ENCODE results near the gene CDH16.

CDH16 gene

DNA sequence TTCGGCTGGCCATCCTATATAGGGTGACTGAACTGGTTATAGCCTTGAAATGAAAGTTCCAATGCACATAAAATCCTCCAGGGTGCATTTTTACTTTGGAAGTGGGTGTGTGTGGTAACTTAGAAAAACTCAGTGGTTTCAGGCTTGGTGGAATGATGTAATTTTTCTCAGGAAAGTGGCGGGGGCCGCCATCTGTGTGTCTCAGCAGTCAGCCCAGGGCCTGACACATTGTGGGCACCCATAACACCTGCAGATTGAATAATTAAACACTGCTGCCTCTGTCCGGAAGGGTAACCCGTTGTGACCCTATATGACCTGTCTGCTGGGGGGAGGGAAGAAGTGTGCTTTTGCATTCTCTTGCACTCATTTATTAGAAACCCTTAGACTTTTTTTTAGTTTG is 40.6 kb downstream of the CDH16 start:
- no peak overlapping the region for H3K27ac ChIP-seq (ENCODE audit: insufficient read depth in 1 of 2, low read depth in 1 of 2, low read length in 2 of 2, poor library complexity in 1 of 2, severe bottlenecking in 2 of 2)
- DNase-seq: peak; percentile 46 to 82 (median 81)
- POLR2A ChIA-PET: no interaction called here
- peaks cover 0 to 2% (median 0%) of the 10 kb centered on the region in 4 experiments for H3K36me3 ChIP-seq (ENCODE audit: control insufficient read depth in 4 of 4, insufficient read depth in 4 of 4, low read length in 3 of 4)
- no peak overlapping the region for H3K4me3 ChIP-seq (ENCODE audit: control insufficient read depth in 1 of 7, extremely low read depth in 1 of 7, insufficient read depth in 4 of 7, low read depth in 2 of 7, low read length in 6 of 7)
- H3K27me3 ChIP-seq (replicated peaks in 2 of 5; ENCODE audit: control insufficient read depth in 4 of 5, insufficient read depth in 5 of 5, low read length in 4 of 5): no peaks in the 10 kb centered on the region
- CTCF ChIA-PET: interaction anchor here (0.7 to 1.3 kb wide), 4 partner anchors 12 to 48 kb away, joined by 3 to 4 read pairs (median 3); partner anchors contain the start of gene NAE1
- H3K9me3 ChIP-seq (ENCODE audit: control extremely low read depth in 1 of 5, control insufficient read depth in 4 of 5, insufficient read depth in 2 of 5, low read depth in 1 of 5, low read length in 4 of 5): no peaks in the 10 kb centered on the region
- peaks cover 6 to 44% (median 36%) of the 10 kb centered on the region in 4 experiments for H3K4me1 ChIP-seq (ENCODE audit: control extremely low read depth in 1 of 4, control insufficient read depth in 4 of 4, insufficient read depth in 4 of 4, low read length in 3 of 4)
- 83% methylated on average over 1 of the region's 5 CpGs for WGBS (ENCODE audit: insufficient coverage)

DNA sequence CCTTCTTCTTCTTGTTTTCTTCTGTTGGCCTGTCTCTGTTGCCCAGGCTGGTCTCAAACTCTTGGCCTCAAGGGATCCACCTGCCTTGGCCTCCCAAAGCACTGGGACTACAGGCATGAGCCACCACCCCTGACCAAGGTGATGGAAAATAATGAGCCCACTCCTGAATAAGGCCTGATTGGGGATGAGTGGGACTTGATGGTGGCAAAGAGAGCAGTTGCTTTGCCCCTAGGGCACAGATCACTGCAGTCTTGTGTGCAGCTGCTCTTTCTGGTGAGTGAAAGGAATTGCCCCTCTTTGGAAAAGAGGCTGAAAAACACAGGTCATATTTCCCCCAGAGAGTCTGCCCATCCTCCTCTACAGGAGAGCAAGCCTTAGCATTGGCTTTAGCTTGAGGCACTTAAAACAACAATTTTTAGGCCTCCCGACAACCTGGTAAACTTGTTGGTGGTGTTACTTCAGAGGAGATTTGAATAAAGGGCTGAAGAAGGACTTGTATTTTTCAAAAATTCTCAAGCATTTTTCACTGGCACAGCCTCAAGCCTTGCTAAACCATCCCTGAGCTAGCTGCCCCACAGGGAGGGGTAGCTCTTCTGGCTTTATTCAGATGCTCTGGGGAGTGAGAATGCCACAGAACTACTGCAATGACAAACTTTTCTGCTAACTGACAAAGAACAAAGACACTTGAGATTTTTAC is 44.5 kb downstream of the CDH16 start:
- POLR2A ChIA-PET: no interaction called here
- CTCF ChIA-PET: interaction anchor here (0.7 to 2.8 kb wide), 8 partner anchors 18 to 134 kb away, joined by 3 to 16 read pairs (median 3); partner anchors contain the start of gene NAE1
- no peaks in the 10 kb centered on the region for H3K27me3 ChIP-seq (replicated peaks in 2 of 5; ENCODE audit: control insufficient read depth in 4 of 5, insufficient read depth in 5 of 5, low read length in 4 of 5)
- peak in 2 of 3 donors; percentile 31 to 51 for DNase-seq
- H3K27ac ChIP-seq (ENCODE audit: insufficient read depth in 1 of 2, low read depth in 1 of 2, low read length in 2 of 2, poor library complexity in 1 of 2, severe bottlenecking in 2 of 2): no peak overlapping the region
- H3K4me3 ChIP-seq (ENCODE audit: control insufficient read depth in 1 of 7, extremely low read depth in 1 of 7, insufficient read depth in 4 of 7, low read depth in 2 of 7, low read length in 6 of 7): no peak overlapping the region
- H3K36me3 ChIP-seq (ENCODE audit: control insufficient read depth in 4 of 4, insufficient read depth in 4 of 4, low read length in 3 of 4): no peaks in the 10 kb centered on the region
- H3K9me3 ChIP-seq (ENCODE audit: control extremely low read depth in 1 of 5, control insufficient read depth in 4 of 5, insufficient read depth in 2 of 5, low read depth in 1 of 5, low read length in 4 of 5): no peaks in the 10 kb centered on the region
- no CpG with 5 or more reads among the region's 1 CpG for WGBS (ENCODE audit: insufficient coverage)
- H3K4me1 ChIP-seq (ENCODE audit: control extremely low read depth in 1 of 4, control insufficient read depth in 4 of 4, insufficient read depth in 4 of 4, low read length in 3 of 4): peaks cover 6 to 32% (median 20%) of the 10 kb centered on the region in 4 experiments

DNA sequence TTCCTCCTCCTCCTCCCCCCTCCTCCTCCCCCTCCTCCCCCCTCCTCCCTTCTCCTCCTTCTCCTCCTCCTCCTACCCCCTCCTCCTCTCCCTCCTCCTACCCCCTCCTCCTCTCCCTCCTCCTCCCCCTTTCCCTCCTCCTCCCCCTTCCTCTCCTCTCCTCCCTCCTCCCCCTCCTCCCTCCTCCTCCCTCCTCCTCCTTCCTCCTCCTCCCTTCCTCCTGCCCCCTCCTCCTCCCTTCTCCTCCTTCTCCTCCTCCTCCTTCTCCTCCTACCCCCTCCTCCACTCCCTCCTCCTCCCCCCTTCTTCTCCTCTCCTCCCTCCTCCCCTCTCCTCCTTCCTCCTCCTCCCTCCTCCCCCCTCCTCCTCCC is 45.0 kb downstream of the CDH16 start:
- Histone ChIP-seq H3K36me3 (ENCODE audit: control insufficient read depth in 4 of 4, insufficient read depth in 4 of 4, low read length in 3 of 4) (no peaks in the 10 kb centered on the region), H3K27ac (ENCODE audit: insufficient read depth in 1 of 2, low read depth in 1 of 2, low read length in 2 of 2, poor library complexity in 1 of 2, severe bottlenecking in 2 of 2) (no peak overlapping the region), H3K4me1 (ENCODE audit: control extremely low read depth in 1 of 4, control insufficient read depth in 4 of 4, insufficient read depth in 4 of 4, low read length in 3 of 4) (peaks cover 5 to 30% (median 19%) of the 10 kb centered on the region in 4 experiments), H3K27me3 (replicated peaks in 2 of 5; ENCODE audit: control insufficient read depth in 4 of 5, insufficient read depth in 5 of 5, low read length in 4 of 5) (no peaks in the 10 kb centered on the region), H3K9me3 (ENCODE audit: control extremely low read depth in 1 of 5, control insufficient read depth in 4 of 5, insufficient read depth in 2 of 5, low read depth in 1 of 5, low read length in 4 of 5) (no peaks in the 10 kb centered on the region), H3K4me3 (ENCODE audit: control insufficient read depth in 1 of 7, extremely low read depth in 1 of 7, insufficient read depth in 4 of 7, low read depth in 2 of 7, low read length in 6 of 7) (no peak overlapping the region)
- ChIA-PET POLR2A (no interaction called here), CTCF (interaction anchor here (0.6 to 2.8 kb wide), 19 partner anchors 12 to 213 kb away, joined by 3 to 16 read pairs (median 4); partner anchors contain the start of gene NAE1)
- DNase-seq: no peak

DNA sequence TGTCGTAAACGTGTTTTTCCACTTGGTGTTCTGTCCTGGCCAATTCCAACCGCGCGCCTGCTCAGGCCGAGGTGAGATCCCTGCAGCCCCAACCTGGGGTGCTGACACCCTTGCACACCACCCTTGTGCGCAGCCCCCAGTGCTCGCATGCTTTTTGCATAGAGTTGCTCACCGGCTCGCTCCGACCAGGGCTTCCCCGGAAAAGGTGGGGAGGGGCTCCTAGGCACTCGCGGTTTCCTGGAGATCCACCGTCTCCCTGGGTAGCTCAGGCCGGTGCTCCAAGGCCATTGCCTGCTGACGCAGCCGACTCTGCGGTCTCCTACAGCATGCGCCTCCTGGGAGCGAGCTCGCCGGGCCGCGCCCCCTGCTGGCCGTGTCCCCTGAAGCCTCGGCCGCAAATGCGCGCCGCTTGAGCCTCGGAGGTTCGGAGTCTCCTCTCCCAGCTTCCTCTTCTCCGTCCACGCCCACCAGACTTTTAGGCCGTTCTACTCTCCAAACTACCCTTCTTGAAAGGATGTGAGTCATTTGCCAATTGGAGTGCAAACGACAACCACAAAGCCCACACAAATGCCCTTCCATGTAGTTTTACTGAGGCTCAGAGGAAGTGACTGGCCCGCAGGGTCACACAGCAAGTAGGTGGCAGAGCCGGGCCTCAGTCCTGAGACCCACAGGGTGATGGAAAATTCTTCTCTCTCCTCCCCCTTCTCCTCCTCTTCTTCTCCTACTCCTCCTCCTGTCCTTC is 45.6 kb downstream of the CDH16 start:
- H3K4me3 ChIP-seq (ENCODE audit: control insufficient read depth in 1 of 7, extremely low read depth in 1 of 7, insufficient read depth in 4 of 7, low read depth in 2 of 7, low read length in 6 of 7): peak overlapping the region in 5 of 7 experiments; percentile 32 to 71 (median 45)
- no peaks in the 10 kb centered on the region for H3K27me3 ChIP-seq (replicated peaks in 2 of 5; ENCODE audit: control insufficient read depth in 4 of 5, insufficient read depth in 5 of 5, low read length in 4 of 5)
- DNase-seq: peak; percentile 99 to 100 (median 100)
- no peaks in the 10 kb centered on the region for H3K36me3 ChIP-seq (ENCODE audit: control insufficient read depth in 4 of 4, insufficient read depth in 4 of 4, low read length in 3 of 4)
- ChIA-PET CTCF (interaction anchor here (0.6 to 2.8 kb wide), 19 partner anchors 11 to 265 kb away, joined by 3 to 16 read pairs (median 4); partner anchors contain the start of gene NAE1), POLR2A (no interaction called here)
- H3K4me1 ChIP-seq (ENCODE audit: control extremely low read depth in 1 of 4, control insufficient read depth in 4 of 4, insufficient read depth in 4 of 4, low read length in 3 of 4): peaks cover 0 to 24% (median 14%) of the 10 kb centered on the region in 4 experiments
- no peaks in the 10 kb centered on the region for H3K9me3 ChIP-seq (ENCODE audit: control extremely low read depth in 1 of 5, control insufficient read depth in 4 of 5, insufficient read depth in 2 of 5, low read depth in 1 of 5, low read length in 4 of 5)
- H3K27ac ChIP-seq (ENCODE audit: insufficient read depth in 1 of 2, low read depth in 1 of 2, low read length in 2 of 2, poor library complexity in 1 of 2, severe bottlenecking in 2 of 2): peak overlapping the region in 1 of 2 experiments; percentile 40
- 4% methylated on average over 27 of the region's 39 CpGs for WGBS (ENCODE audit: insufficient coverage)

DNA sequence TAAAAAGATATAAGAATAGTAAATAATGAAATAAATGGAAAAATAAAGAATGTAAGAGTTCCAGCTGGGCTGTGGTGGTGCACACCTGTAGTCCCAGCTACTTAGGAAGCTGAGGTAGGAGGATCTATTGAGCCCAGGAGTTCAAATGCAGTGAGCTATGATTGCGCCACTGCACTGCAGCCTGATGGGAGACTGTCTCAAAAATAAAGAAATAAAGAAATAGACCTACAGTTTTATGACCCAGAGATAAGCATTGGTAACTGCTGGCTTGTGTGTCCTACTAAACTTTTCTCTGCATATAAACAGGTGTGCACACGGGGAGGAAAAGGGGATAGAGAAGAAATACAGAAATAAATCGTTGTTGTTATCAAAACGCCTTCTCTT is 46.1 kb downstream of the CDH16 start:
- H3K4me1 ChIP-seq (ENCODE audit: control extremely low read depth in 1 of 4, control insufficient read depth in 4 of 4, insufficient read depth in 4 of 4, low read length in 3 of 4): peaks cover 0 to 20% (median 11%) of the 10 kb centered on the region in 4 experiments
- H3K9me3 ChIP-seq (ENCODE audit: control extremely low read depth in 1 of 5, control insufficient read depth in 4 of 5, insufficient read depth in 2 of 5, low read depth in 1 of 5, low read length in 4 of 5): no peaks in the 10 kb centered on the region
- ChIA-PET POLR2A (no interaction called here), CTCF (interaction anchor here (0.6 to 2.8 kb wide), 16 partner anchors 12 to 264 kb away, joined by 3 to 16 read pairs (median 4); partner anchors contain the start of gene NAE1)
- WGBS (ENCODE audit: insufficient coverage): 52% methylated on average over 4 of the region's 4 CpGs
- DNase-seq: peak in 1 of 3 donors; percentile 35
- peak overlapping the region in 1 of 2 experiments; percentile 40 for H3K27ac ChIP-seq (ENCODE audit: insufficient read depth in 1 of 2, low read depth in 1 of 2, low read length in 2 of 2, poor library complexity in 1 of 2, severe bottlenecking in 2 of 2)
- no peaks in the 10 kb centered on the region for H3K36me3 ChIP-seq (ENCODE audit: control insufficient read depth in 4 of 4, insufficient read depth in 4 of 4, low read length in 3 of 4)
- peak overlapping the region in 3 of 7 experiments; percentile 32 to 71 (median 50) for H3K4me3 ChIP-seq (ENCODE audit: control insufficient read depth in 1 of 7, extremely low read depth in 1 of 7, insufficient read depth in 4 of 7, low read depth in 2 of 7, low read length in 6 of 7)
- no peaks in the 10 kb centered on the region for H3K27me3 ChIP-seq (replicated peaks in 2 of 5; ENCODE audit: control insufficient read depth in 4 of 5, insufficient read depth in 5 of 5, low read length in 4 of 5)

DNA sequence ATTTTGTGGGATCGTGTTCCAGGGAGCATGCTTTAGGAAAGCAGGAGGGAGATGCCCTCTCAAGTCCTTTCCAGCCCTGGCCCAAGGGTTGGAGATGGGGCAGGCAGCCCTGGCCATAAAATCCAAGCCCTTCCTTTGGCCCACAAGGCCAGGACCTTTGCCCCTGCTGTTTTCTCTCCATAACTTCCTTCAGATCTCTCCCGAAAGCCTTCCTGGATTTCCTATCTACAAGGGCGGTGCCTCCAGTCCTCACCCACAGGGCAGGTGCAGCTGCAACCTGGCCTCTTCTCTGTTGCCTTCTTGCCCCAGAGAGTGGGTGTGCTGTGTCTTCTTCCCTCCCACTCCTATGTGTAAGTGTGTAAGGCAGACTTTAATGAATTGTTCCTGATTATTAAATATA is 46.8 kb downstream of the CDH16 start:
- Histone ChIP-seq H3K36me3 (ENCODE audit: control insufficient read depth in 4 of 4, insufficient read depth in 4 of 4, low read length in 3 of 4) (no peaks in the 10 kb centered on the region), H3K27ac (ENCODE audit: insufficient read depth in 1 of 2, low read depth in 1 of 2, low read length in 2 of 2, poor library complexity in 1 of 2, severe bottlenecking in 2 of 2) (no peak overlapping the region), H3K9me3 (ENCODE audit: control extremely low read depth in 1 of 5, control insufficient read depth in 4 of 5, insufficient read depth in 2 of 5, low read depth in 1 of 5, low read length in 4 of 5) (no peaks in the 10 kb centered on the region), H3K27me3 (replicated peaks in 2 of 5; ENCODE audit: control insufficient read depth in 4 of 5, insufficient read depth in 5 of 5, low read length in 4 of 5) (no peaks in the 10 kb centered on the region), H3K4me3 (ENCODE audit: control insufficient read depth in 1 of 7, extremely low read depth in 1 of 7, insufficient read depth in 4 of 7, low read depth in 2 of 7, low read length in 6 of 7) (no peak overlapping the region), H3K4me1 (ENCODE audit: control extremely low read depth in 1 of 4, control insufficient read depth in 4 of 4, insufficient read depth in 4 of 4, low read length in 3 of 4) (peaks cover 0 to 20% (median 11%) of the 10 kb centered on the region in 4 experiments)
- CTCF ChIA-PET: interaction anchor here (0.6 to 7.2 kb wide), 10 partner anchors 9 to 221 kb away, joined by 3 to 91 read pairs (median 6); partner anchors contain the start of genes NAE1 and PDP2
- no peak for DNase-seq
- POLR2A ChIA-PET: no interaction called here
- 92% methylated on average over 2 of the region's 3 CpGs for WGBS (ENCODE audit: insufficient coverage)

Data from common myeloid progenitor, CD34-positive (primary cell).